ENCODE measurements around the gene NIPSNAP3A. TPM values are rescaled to one million over a fixed set of nuclear protein-coding genes. Genes with fewer than 3 reads are reported as not detected.

Gene NIPSNAP3A
- polyA plus RNA-seq, 1 donor (not counting 4 experiments of a cell fraction or from before 2014, with no cell fraction given): 48.0 TPM

GRCh38 chr9:104711604-104712003 lies 35.9 kb upstream of the NIPSNAP3A start:
- Histone ChIP-seq H3K79me2 (ENCODE audit: control insufficient read depth, insufficient read depth, low read length) (no peaks in the 10 kb centered on the region), H4K20me1 (ENCODE audit: control insufficient read depth, extremely low read depth, insufficient read depth, low read length) (no peaks in the 10 kb centered on the region), H2AFZ (ENCODE audit: control insufficient read depth, low read length) (no peak overlapping the region), H3K27ac (ENCODE audit: control insufficient read depth, insufficient read depth, low read length) (no peak overlapping the region), H3K9ac (ENCODE audit: control insufficient read depth, extremely low read depth, insufficient read depth, low read length) (no peak overlapping the region), H3K4me2 (ENCODE audit: control insufficient read depth, extremely low read depth, insufficient read depth, low read depth, low read length) (no peak overlapping the region), H3K36me3 (ENCODE audit: control insufficient read depth in 2 of 2, extremely low read depth in 1 of 2, insufficient read depth in 2 of 2, low read length in 2 of 2) (no peaks in the 10 kb centered on the region), H3K9me3 (ENCODE audit: control insufficient read depth, low read depth, low read length) (no peaks in the 10 kb centered on the region), H3K4me3 (ENCODE audit: control insufficient read depth in 2 of 3, extremely low read depth in 1 of 3, insufficient read depth in 2 of 3, low read depth in 1 of 3, low read length in 3 of 3) (no peak overlapping the region), H3K4me1 (ENCODE audit: control insufficient read depth, extremely low read depth, insufficient read depth, low read length) (no peaks in the 10 kb centered on the region), H3K27me3 (ENCODE audit: control insufficient read depth, extremely low read depth, insufficient read depth, low read length) (no peaks in the 10 kb centered on the region), H3K9me1 (ENCODE audit: control insufficient read depth, extremely low read depth, insufficient read depth, low read length) (no peaks in the 10 kb centered on the region)
- DNase-seq (ENCODE audit: low read depth, low spot score) (no peak), FAIRE-seq (no peak)
- dilution Hi-C loops (cut with MboI; ENCODE audit: extremely low pct_ligation_motif_present, low sequenced_read_pairs): no loop called here
- no peak for TF ChIP-seq EZH2 (IDR thresholded peaks at IDR 0.05; ENCODE audit: low read length)
- TF ChIP-seq, protein P1, sequence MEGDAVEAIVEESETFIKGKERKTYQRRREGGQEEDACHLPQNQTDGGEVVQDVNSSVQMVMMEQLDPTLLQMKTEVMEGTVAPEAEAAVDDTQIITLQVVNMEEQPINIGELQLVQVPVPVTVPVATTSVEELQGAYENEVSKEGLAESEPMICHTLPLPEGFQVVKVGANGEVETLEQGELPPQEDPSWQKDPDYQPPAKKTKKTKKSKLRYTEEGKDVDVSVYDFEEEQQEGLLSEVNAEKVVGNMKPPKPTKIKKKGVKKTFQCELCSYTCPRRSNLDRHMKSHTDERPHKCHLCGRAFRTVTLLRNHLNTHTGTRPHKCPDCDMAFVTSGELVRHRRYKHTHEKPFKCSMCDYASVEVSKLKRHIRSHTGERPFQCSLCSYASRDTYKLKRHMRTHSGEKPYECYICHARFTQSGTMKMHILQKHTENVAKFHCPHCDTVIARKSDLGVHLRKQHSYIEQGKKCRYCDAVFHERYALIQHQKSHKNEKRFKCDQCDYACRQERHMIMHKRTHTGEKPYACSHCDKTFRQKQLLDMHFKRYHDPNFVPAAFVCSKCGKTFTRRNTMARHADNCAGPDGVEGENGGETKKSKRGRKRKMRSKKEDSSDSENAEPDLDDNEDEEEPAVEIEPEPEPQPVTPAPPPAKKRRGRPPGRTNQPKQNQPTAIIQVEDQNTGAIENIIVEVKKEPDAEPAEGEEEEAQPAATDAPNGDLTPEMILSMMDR (optimal IDR thresholded peaks at IDR 0.05 in 1 of 3, IDR thresholded peaks at IDR 0.05 in 1 of 3, conservative IDR thresholded peaks at IDR 0.05 in 1 of 3; ENCODE audit: extremely low read depth in 1 of 3, insufficient read depth in 2 of 3, low read length in 3 of 3): no peak

GRCh38 chr9:104725014-104725413 lies 22.5 kb upstream of the NIPSNAP3A start:
- H3K9me1 ChIP-seq (ENCODE audit: control insufficient read depth, extremely low read depth, insufficient read depth, low read length): no peaks in the 10 kb centered on the region
- no peak overlapping the region for H3K9ac ChIP-seq (ENCODE audit: control insufficient read depth, extremely low read depth, insufficient read depth, low read length)
- no peak overlapping the region for H3K4me3 ChIP-seq (ENCODE audit: control insufficient read depth in 2 of 3, extremely low read depth in 1 of 3, insufficient read depth in 2 of 3, low read depth in 1 of 3, low read length in 3 of 3)
- H3K4me1 ChIP-seq (ENCODE audit: control insufficient read depth, extremely low read depth, insufficient read depth, low read length): no peaks in the 10 kb centered on the region
- DNase-seq (ENCODE audit: low read depth, low spot score) (no peak), FAIRE-seq (no peak)
- dilution Hi-C loops (cut with MboI; ENCODE audit: extremely low pct_ligation_motif_present, low sequenced_read_pairs): no loop called here
- H2AFZ ChIP-seq (ENCODE audit: control insufficient read depth, low read length): no peak overlapping the region
- H3K36me3 ChIP-seq (ENCODE audit: control insufficient read depth in 2 of 2, extremely low read depth in 1 of 2, insufficient read depth in 2 of 2, low read length in 2 of 2): no peaks in the 10 kb centered on the region
- TF ChIP-seq, protein P1 (optimal IDR thresholded peaks at IDR 0.05 in 1 of 3, IDR thresholded peaks at IDR 0.05 in 1 of 3, conservative IDR thresholded peaks at IDR 0.05 in 1 of 3; ENCODE audit: extremely low read depth in 1 of 3, insufficient read depth in 2 of 3, low read length in 3 of 3): no peak
- no peak overlapping the region for H3K27ac ChIP-seq (ENCODE audit: control insufficient read depth, insufficient read depth, low read length)
- H3K79me2 ChIP-seq (ENCODE audit: control insufficient read depth, insufficient read depth, low read length): no peaks in the 10 kb centered on the region
- H3K9me3 ChIP-seq (ENCODE audit: control insufficient read depth, low read depth, low read length): no peaks in the 10 kb centered on the region
- no peak overlapping the region for H3K4me2 ChIP-seq (ENCODE audit: control insufficient read depth, extremely low read depth, insufficient read depth, low read depth, low read length)
- no peaks in the 10 kb centered on the region for H3K27me3 ChIP-seq (ENCODE audit: control insufficient read depth, extremely low read depth, insufficient read depth, low read length)
- H4K20me1 ChIP-seq (ENCODE audit: control insufficient read depth, extremely low read depth, insufficient read depth, low read length): no peaks in the 10 kb centered on the region
